ENCODE data around the gene HSPA4L.

The HSPA4L gene

DNA sequence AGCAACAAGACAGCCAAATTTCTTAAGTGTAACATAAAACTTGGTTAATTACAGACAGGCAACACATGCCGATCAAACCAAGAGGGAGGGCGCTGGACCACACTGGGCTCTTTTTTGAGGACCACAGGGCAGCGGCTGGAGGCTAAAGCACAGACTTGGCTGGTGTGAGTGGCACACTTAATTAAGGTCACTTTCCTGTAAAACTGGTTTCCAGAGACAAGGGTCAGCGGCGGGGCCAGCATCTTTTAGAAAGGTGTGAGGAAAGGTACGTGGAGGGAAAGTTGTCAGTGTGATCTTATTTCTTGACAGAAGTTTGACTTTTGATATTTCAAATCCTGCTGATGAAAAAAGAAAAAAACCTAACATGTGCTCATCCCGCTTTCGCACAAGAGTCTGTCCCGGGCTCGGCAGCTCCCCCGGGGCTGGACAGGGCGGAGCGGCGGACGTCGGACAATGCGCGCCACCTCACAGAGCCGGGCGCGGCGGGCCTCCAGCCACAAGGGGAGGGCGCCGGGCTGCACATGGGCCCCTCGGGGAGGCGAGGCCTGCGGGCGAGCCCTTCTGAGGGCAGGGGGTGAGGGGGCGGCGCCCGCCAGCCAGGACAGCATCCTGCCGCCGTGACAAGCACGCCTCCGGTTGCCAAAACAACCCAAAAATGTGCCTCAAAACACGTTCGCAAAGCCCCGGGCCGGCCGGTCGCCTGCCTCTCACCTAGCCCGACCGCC lies 660 bp upstream of the HSPA4L start:
- peak; percentile 27 for DNase-seq
- in situ Hi-C loops (cut with HindIII; ENCODE audit: low pct_ligation_motif_present, low pct_unique_long_range_greater_than_20kb, low sequenced_read_pairs): no loop called here

DNA sequence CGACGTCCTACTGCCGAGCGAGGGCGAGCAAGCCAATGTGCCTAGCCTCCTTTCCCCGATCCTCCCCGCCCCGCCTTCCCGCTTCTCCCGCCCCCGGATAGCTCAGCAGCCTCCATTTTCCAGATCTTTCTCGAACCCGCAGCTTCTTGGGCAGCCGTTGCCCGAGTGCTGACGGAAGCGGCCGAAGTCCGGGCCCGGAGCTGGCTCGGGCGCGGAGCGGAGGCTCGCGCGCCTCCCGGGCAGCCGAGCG lies 172 bp upstream of the HSPA4L start:
- in situ Hi-C loops (cut with HindIII; ENCODE audit: low pct_ligation_motif_present, low pct_unique_long_range_greater_than_20kb, low sequenced_read_pairs): no loop called here
- peak; percentile 89 for DNase-seq

DNA sequence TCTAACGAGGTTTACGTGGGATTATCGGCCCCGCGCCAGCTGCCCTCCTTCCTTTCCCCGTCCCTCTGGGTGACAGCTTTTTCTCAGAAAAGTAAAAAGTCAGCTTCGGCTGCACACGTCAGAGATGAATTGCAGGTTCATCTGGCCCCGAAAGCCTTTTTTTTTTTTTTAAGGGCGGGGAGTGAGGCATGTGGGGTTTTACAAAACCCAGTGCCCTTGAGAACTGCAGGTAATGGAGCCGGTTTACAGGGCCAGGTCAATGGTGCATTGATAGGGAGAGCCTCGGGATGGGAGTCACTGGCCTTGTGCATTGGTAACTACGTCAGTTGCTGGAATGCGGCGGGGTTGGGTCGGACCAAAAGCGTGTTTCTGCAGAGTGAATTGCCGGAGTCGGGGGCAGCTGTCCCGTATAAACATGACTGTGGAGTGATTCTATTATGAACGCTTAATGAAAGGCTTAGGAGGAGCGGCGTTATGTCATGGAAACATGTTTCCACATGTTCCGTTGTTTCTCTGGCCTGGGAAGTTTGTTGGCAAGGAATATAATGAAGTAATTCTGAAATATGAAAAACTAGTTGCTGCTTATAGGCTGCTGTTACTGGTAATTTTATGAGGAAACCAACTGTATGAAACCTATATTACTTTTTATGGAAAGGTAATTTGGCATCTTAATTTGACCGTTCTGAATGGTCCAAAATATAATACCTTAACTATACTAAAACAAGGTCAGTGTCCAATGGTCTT lies 1.1 kb downstream of the HSPA4L start:
- DNase-seq: peak; percentile 79
- in situ Hi-C loops (cut with HindIII; ENCODE audit: low pct_ligation_motif_present, low pct_unique_long_range_greater_than_20kb, low sequenced_read_pairs): no loop called here

DNA sequence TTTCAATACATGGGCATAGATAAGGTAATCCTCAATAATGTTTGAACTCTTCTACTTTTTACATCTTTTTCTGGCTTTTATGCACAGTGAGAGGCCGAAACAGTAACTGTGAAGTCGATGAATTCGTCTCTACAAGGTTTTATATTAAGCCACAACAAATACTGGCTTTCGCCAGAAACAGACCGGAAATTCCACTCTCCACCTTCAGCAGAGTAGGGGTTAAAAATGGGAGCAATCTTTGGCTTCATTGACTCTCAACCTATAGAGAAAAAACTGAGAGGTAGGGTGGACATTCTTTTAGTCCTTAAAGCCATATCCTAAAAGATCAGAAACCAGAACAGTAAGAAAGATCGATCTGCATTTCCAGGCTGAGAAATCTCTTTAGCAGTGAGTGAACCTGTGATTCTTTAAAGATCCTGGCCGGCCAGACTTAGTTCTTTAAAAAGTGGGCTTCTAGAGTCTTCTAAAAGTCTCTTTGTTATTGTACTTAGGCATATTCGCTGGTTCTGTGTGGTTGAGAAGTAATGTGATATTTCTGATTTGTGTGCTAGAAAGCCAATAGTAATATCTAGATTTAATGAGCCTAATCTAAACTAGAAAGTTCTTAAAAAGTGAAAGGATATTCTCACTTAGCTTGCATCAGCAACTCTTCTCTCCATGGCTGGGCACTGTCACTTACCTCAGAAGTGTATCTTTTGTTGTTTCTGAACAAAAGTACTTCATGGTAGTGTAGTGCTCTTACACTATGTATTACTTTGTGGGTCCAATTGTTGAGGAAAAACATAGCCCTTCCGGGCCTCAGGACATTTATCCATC lies 2.0 kb downstream of the HSPA4L start:
- peak; percentile 42 for DNase-seq
- in situ Hi-C loops (cut with HindIII; ENCODE audit: low pct_ligation_motif_present, low pct_unique_long_range_greater_than_20kb, low sequenced_read_pairs): no loop called here

DNA sequence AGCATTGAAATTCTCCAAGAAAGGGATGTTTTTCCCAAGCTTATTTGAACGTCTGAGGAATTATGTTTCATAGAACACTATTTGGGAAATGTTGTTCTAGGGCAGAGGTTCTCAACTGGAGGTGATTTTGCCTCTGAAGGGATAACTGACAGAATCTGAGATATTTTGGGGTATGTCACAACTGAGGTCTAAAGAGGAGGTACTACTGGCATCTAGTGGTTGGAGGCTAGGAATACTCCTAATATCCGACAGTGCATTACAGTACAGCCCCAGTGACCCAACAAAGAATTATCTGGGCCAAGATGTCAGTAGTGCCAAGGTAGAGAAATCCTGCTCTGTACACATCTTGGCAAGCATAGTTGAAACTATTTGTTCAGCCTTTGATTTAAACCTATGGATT lies 6.4 kb downstream of the HSPA4L start:
- peak; percentile 25 for DNase-seq
- in situ Hi-C loops (cut with HindIII; ENCODE audit: low pct_ligation_motif_present, low pct_unique_long_range_greater_than_20kb, low sequenced_read_pairs): no loop called here

DNA sequence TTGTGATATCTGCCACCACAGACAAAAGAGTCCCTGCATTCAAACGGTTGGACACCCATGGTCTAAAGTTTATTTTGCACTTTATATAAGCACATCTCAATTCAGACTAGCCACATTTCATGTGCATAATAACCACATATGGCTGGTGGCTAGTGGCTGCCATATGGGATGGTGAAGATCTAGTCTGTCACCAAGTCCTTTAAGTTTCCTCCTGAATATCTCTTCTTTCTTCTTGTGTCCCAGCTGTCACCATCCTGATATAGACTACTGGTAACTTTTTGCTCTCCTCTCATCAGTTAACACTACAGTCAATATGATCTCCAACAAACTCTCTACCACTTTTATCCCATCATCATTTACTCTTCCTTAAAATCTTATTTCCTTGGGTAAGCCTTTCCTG lies 9.3 kb downstream of the HSPA4L start:
- no peak for DNase-seq

DNA sequence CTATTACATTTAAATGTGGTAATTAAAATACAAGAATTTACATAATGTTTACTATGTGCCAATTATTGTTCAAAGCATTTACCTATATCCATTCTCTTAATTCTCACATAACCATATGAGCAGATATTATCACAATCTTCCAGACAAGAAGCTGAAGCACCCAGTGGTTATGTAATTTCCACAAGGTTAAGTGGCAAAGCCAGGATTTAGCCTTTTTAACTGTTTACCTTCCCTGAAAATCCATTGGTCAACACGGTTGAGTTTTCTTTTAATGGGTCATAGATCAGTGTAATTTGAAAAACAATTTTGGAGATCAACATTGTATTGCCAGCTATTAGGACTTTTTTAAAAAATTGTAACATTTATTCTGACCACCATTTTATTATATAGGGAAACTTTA lies 11.4 kb downstream of the HSPA4L start:
- no peak for DNase-seq
- in situ Hi-C loops (cut with HindIII; ENCODE audit: low pct_ligation_motif_present, low pct_unique_long_range_greater_than_20kb, low sequenced_read_pairs): no loop called here

More for the DNA sequence above, 9.3 kb downstream of the HSPA4L start:
- in situ Hi-C loops (cut with HindIII; ENCODE audit: low pct_ligation_motif_present, low pct_unique_long_range_greater_than_20kb, low sequenced_read_pairs): no loop called here

DNA sequence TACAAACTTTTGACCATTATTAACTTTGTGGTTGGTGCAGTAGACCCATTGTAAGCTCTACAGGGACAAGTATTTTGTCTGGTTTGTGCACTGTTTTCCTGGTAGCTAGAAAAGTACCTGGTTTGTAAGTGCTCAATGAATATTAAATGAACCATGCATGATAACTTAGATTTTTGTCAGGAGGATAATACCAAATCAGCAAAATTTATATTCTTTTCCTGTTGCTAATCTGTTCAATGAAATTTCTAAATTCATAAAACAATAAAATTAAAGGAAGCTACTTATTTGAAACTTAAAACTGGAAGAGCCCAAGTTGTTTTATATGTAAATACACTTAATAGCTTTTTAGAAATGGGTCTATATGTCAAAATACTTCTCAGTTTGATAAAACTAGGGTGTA lies 17.6 kb downstream of the HSPA4L start:
- in situ Hi-C loops (cut with HindIII; ENCODE audit: low pct_ligation_motif_present, low pct_unique_long_range_greater_than_20kb, low sequenced_read_pairs): no loop called here
- DNase-seq: no peak

DNA sequence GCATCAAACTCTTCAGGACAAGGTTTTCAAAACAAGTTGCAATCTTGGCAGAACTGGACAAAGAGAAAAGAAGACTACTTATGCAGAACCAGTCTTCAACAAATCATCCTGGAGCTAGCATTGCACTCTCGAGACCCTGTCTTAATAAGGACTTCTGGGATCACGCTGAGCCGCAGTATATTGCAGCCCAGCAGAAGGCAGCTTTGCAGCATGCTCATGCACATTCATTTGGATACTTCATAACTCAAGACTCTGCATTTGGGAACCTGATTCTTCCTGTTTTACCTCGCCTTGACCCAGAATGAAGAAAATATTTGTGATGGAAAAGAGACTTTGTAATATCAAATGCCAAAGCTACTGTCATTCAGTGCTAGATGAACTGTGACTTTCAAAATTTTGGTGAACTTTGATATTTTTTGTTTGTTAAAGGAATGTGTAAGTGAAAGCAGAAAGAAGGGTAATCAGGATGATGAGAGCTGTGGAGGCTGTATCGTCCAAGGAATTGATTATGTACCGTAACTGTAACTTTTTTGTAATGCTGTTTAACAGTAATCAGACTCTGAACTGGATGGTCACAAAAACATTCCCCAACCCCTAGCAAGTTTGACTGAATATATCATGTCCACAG lies 27.2 kb downstream of the HSPA4L start:
- in situ Hi-C loops (cut with HindIII; ENCODE audit: low pct_ligation_motif_present, low pct_unique_long_range_greater_than_20kb, low sequenced_read_pairs): no loop called here
- no peak for DNase-seq

DNA sequence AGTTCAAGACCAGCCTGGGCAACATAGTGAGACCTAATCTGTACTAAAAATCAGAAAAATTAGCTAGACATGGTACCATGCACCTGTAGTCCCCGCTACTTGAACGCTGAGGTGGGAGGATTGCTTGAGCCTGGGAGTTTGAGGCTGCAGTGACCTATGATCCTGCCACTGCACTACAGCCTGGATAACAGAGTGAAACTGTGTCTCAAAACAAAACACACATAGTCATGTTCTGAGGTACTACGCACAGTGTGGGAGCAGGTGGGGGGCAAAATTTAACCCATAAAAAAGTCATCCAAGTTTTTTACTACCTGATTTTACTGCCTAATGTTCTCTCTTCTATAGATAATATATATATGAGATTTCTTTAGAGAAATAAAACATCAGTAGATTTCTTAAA lies 28.4 kb downstream of the HSPA4L start:
- no peak for DNase-seq
- in situ Hi-C loops (cut with HindIII; ENCODE audit: low pct_ligation_motif_present, low pct_unique_long_range_greater_than_20kb, low sequenced_read_pairs): no loop called here

DNA sequence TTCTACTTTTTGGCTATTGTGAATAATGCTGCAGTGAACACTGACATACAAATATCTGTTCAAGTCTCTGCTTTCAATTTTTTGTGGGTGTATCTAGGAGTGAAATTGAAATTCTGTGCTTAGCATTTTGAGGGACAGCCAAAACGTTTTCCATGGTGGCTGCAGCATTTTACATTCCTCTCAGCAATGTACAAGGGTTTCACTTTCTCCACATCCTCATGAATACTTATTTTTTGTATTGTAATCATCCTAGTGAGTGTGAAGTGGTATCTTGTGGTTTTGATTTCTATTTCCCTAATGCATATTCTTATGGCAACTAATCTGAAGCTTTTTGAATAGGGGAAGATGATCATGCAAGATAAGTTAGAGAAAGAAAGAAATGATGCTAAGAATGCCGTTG lies 40.3 kb downstream of the HSPA4L start:
- no peak for DNase-seq
- in situ Hi-C loops (cut with HindIII; ENCODE audit: low pct_ligation_motif_present, low pct_unique_long_range_greater_than_20kb, low sequenced_read_pairs): no loop called here

DNA sequence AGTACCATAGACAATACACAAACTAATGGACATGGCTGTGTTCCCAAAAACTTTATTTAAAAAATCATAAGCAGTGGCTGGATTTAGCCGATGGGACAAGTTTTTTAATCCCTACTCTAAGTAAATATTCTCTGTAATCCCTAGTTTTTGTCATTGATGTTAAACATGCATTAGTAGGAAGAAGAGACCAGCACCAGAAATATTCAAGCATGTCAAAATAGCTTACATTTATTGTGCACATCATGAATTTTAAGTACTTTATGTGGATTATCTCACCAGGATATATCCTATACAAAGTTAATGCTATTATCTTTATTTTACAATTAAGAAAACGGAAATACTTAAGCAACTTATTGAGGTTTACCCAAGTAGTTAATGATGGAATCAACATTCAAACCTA lies 46.0 kb downstream of the HSPA4L start:
- DNase-seq: no peak
- in situ Hi-C loops (cut with HindIII; ENCODE audit: low pct_ligation_motif_present, low pct_unique_long_range_greater_than_20kb, low sequenced_read_pairs): no loop called here

DNA sequence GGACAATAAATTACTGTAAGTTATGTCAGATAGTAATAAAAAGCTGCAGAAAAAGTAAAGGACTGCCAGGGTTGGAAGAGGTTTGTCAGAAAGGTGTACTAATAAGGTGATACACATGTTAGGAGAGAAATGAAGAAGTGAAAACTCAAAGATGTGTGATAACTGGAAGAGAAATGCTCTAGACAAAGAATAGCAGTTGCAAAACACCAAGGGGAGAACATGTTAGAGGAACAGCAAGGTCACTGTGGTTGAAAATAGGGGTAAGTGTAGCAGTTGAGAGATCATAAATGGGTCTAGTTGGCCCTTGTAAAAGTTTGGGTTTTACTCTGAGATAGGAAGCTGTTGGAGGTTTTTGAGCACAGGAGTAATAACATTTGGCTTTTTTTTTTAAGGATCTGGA lies 46.9 kb downstream of the HSPA4L start:
- in situ Hi-C loops (cut with HindIII; ENCODE audit: low pct_ligation_motif_present, low pct_unique_long_range_greater_than_20kb, low sequenced_read_pairs): no loop called here
- no peak for DNase-seq

DNA sequence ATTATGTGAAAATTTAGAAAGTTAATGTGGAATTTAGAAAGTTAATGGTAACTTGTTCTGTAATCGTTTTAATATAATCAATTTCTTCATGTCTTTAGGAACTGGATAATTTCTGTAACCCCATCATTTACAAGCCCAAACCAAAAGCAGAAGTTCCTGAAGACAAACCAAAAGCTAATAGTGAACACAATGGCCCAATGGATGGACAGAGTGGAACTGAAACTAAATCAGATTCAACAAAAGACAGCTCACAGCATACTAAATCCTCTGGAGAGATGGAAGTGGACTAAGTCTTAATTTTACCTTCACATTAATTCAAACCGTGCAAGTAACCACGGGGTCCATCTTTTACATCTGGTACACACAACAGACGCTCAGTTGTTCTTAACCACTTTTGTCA lies 50.5 kb downstream of the HSPA4L start:
- in situ Hi-C loops (cut with HindIII; ENCODE audit: low pct_ligation_motif_present, low pct_unique_long_range_greater_than_20kb, low sequenced_read_pairs): no loop called here
- no peak for DNase-seq

DNA sequence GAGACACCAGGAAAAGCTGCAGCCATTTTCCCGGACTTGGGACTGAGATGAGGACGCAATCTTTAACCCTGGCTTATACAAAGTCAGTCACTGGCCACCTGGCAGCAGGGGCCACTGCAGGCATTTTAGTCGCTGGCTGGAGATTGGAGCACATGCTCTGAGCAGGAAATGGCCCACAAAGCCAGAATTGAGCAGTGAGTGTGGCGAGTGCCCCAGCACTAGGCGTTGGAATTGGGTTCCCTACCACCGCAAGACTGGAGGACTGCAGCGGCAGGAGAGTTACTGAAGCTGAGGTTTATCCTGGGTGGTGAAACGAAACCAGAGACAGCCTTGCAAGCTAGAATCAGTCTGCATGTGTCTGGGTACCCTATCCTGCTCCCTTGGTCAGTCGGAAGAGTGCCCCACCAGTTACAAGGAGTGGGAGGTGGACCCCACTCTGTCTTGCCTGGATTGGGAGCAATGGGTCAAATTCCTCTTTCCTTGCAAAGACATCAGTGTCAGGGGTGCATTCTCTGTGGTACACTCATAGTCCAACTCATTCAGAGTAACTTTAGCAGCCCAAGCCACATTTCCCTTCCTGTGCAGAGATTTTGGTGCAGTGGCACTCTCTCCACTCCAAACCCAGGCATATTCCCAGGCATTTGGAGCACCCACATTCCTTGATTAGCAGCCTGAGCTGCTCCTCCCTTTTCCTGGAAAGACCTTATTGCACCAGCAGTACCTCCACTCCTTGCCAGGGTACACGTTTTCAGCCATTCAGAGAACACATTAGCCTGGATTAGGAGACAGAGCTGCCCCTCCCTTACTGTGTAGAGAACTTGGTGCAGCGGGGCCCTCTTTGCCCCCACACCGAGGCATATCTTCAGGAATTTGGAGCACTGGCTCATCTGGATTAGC lies 61.8 kb downstream of the HSPA4L start:
- DNase-seq: no peak
- in situ Hi-C loops (cut with HindIII; ENCODE audit: low pct_ligation_motif_present, low pct_unique_long_range_greater_than_20kb, low sequenced_read_pairs): no loop called here

DNA sequence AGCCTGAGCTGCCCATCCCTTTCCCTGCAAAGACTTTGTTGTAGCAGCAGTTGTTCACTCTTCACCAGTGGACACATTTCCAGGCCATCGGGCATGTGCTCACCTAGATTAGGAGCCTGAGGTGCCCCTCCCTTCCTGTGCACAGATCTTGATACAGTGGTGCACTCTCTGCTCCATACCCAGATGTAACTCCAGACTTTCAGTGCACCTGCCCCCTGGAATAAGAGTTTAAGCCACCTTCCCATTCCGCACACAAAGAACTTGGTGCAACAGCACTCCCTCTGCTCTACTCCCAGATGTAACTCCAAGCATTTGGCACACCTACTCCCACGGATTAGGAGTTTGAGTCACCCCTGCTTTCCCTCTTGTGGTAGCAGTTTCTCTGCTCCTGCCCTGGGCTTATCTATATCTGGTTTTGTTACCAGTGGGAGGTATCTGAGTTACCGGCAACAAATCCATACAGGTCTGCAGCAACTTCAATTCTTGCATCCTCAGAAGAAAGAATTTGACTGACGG lies 62.5 kb downstream of the HSPA4L start:
- no peak for DNase-seq
- in situ Hi-C loops (cut with HindIII; ENCODE audit: low pct_ligation_motif_present, low pct_unique_long_range_greater_than_20kb, low sequenced_read_pairs): no loop called here

DNA sequence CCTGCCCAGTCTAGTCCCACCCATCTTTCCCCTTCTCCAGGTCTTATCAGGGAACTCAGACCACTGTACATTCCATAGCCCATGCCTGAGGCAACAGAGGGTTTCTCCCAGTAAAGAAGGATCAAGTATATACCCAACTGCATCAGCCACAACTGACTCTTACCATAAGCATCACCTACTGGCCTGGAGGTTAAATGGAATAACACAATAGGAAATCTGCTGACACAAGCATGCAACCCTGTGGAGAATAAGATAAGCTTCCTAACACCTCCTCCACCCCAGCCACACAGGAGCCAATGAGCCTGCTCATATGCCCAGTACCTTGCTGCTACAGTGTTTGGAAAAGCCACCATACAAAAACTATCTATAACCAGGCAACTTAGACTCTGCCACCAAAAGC lies 63.9 kb downstream of the HSPA4L start:
- DNase-seq: no peak

DNA sequence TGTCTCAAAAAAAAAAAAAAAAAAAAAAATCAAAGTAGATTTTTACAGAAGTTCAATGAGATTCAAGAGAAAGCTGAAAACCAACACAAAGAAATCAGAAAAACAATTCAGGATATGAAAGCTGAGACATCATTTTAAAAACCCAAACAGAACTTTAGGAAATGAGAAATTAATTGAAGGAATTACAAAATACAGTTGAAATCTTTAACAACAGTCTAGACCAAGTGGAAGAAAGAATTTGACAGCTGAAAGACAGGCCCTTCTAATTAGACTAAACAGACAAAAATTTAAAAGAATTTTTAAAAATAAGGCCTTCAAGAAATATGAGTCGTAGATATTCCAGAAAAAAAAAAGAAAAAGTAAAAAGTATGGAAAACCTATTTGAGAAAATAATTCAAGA lies 64.6 kb downstream of the HSPA4L start:
- in situ Hi-C loops (cut with HindIII; ENCODE audit: low pct_ligation_motif_present, low pct_unique_long_range_greater_than_20kb, low sequenced_read_pairs): no loop called here
- no peak for DNase-seq

More for the DNA sequence above, 63.9 kb downstream of the HSPA4L start:
- in situ Hi-C loops (cut with HindIII; ENCODE audit: low pct_ligation_motif_present, low pct_unique_long_range_greater_than_20kb, low sequenced_read_pairs): no loop called here
